Left cardiac atrium (tissue), 4 donors: Measurements from ENCODE around the gene SETDB1. TPM values are rescaled to one million over a fixed set of nuclear protein-coding genes. Genes with fewer than 3 reads are reported as not detected.
A peak's percentile ranks its signal among the peaks of the same experiment; 100 is the strongest.

Source experiments
- ATAC-seq, 2 donors: fragments of 200-7000 bp; cut with Tn5 transposase; one replicate each; pipeline ENCODE4 v1.9.1; 2020; ENCODE audit warnings: mild to moderate bottlenecking in 2 of 2, moderate library complexity in 2 of 2
- DNase-seq: peaks from one replicate; pipeline ENCODE4 v3.0.0-alpha.2; 2020
- intact Hi-C, 2 donors: fragments of 100-400 bp; cut with DNase I; formaldehyde crosslinking; loops; one replicate each; pipeline versions ENCODE4 v1.14.1 to v1.15.1; 2022 to 2023
- total RNA-seq, 2 donors: library from RNA; stranded (reverse); fragmentation: NEBNext Ultra II Directional; extraction: Animal tissue kit (Norgen Biotek cat#: 25700); gene quantifications; one replicate each; pipeline ENCODE4 v1.2.1, GENCODE V29; 2021
- donor health status: DM: no; HTN: yes; CAD: no.
- donor health status: DM: no; HTN: yes; CAD: no; lungs with severe emphysema.
- donor health status: DM: yes; HTN: yes; CAD: no.
- donor health status: Dilated cardiomyopathy.

SETDB1 gene
- total RNA-seq, 2 donors from 2014 or later: 16.3 to 19.9 TPM

- DNase-seq: peak; percentile 98
- ATAC-seq: peak; percentile 91 to 93
- intact Hi-C loops: loop anchor here in 1 of 2 donors (10.0 kb wide), 1 partner anchor 46 kb away; the partner anchor contains the start of gene CDC42SE1
Measured at GRCh38 chr1:151008244-151009205, 82.4 kb downstream of the SETDB1 start, which contains the start of gene PRUNE1. Gene PRUNE1, plus strand, starts transcription at chr1:151008449. Its CDS starts 184 bp downstream, at chr1:151008633.

- no peak for ATAC-seq
- DNase-seq: no peak
- intact Hi-C loops: loop anchor here in 1 of 2 donors (10.0 kb wide), 1 partner anchor 46 kb away; the partner anchor contains the start of gene CDC42SE1
Measured at GRCh38 chr1:151009206-151009587, 83.0 kb downstream of the SETDB1 start.

- intact Hi-C loops: loop anchor here in 1 of 2 donors (10.0 kb wide), 1 partner anchor 45 kb away; the partner anchor contains the start of gene CDC42SE1
- no peak for ATAC-seq
Measured at GRCh38 chr1:151009674-151010345, 83.6 kb downstream of the SETDB1 start.

GRCh38 chr1:151010346-151010726 lies 84.2 kb downstream of the SETDB1 start:
- DNase-seq: no peak
- ATAC-seq: no peak
- intact Hi-C loops: no loop called here

More at GRCh38 chr1:151009674-151010345, 83.6 kb downstream of the SETDB1 start:
- no peak for DNase-seq

- DNase-seq: no peak
- intact Hi-C loops: no loop called here
- ATAC-seq: no peak
Measured at GRCh38 chr1:151011154-151011850, 85.1 kb downstream of the SETDB1 start.

GRCh38 chr1:151012684-151013471 lies 86.7 kb downstream of the SETDB1 start:
- ATAC-seq (peak; percentile 44 to 71), DNase-seq (peak; percentile 30)
- intact Hi-C loops: no loop called here

GRCh38 chr1:151013518-151013917 lies 87.4 kb downstream of the SETDB1 start:
- DNase-seq (peak; percentile 56), ATAC-seq (peak; percentile 76 to 85)
- intact Hi-C loops: no loop called here

Other genes starting within 250 kb of the SETDB1 start
- 10 to 100 TPM; 14.3 to 16.0 TPM for gene GOLPH3L, start 229.2 kb upstream of the SETDB1 start, total RNA-seq
- under 1 TPM; 0.29 to 0.60 TPM for gene HORMAD1, start 205.5 kb upstream of the SETDB1 start, total RNA-seq
- gene CTSS, start 160.6 kb upstream of the SETDB1 start, total RNA-seq: 10 to 100 TPM; 42.2 to 77.4 TPM
- gene CTSK, start 118.1 kb upstream of the SETDB1 start, total RNA-seq: 10 to 100 TPM; 17.5 to 18.4 TPM
- 10 to 100 TPM; 31.9 to 32.5 TPM for gene ARNT, start 49.8 kb upstream of the SETDB1 start, total RNA-seq
- not detected for gene CTXND2, start 39.2 kb upstream of the SETDB1 start, total RNA-seq
- 100 to 1,000 TPM in 1 of 2 donors, 10 to 100 TPM in 1; 72.0 to 105 TPM for gene CERS2, start 48.5 kb downstream of the SETDB1 start, total RNA-seq
- under 1 TPM; 0.15 to 0.44 TPM for gene ANXA9, start 55.9 kb downstream of the SETDB1 start, total RNA-seq
- gene MINDY1, start 80.5 kb downstream of the SETDB1 start, total RNA-seq: 10 to 100 TPM; 32.2 to 36.2 TPM
- 10 to 100 TPM; 33.1 to 36.6 TPM for gene PRUNE1, start 82.1 kb downstream of the SETDB1 start, total RNA-seq
- gene BNIPL, start 110.2 kb downstream of the SETDB1 start, total RNA-seq: under 1 TPM; 0.15 to 0.16 TPM
- gene C1orf56, start 121.4 kb downstream of the SETDB1 start, total RNA-seq: 1 to 10 TPM; 4.8 to 6.5 TPM
- gene CDC42SE1, start 133.3 kb downstream of the SETDB1 start, total RNA-seq: 10 to 100 TPM; 36.5 to 55.3 TPM
- 1 to 10 TPM; 2.0 to 2.7 TPM for gene MLLT11, start 134.0 kb downstream of the SETDB1 start, total RNA-seq
- 10 to 100 TPM; 13.4 to 15.6 TPM for gene GABPB2, start 144.4 kb downstream of the SETDB1 start, total RNA-seq
- gene SEMA6C, start 220.3 kb downstream of the SETDB1 start, total RNA-seq: 10 to 100 TPM; 23.6 to 37.0 TPM
- gene TNFAIP8L2, start 230.3 kb downstream of the SETDB1 start, total RNA-seq: 1 to 10 TPM; 2.1 to 5.3 TPM
- gene LYSMD1, start 239.5 kb downstream of the SETDB1 start, total RNA-seq: 10 to 100 TPM in 1 of 2 donors, 1 to 10 TPM in 1; 9.7 to 10.3 TPM
- 10 to 100 TPM; 19.4 to 20.9 TPM for gene SCNM1, start 239.8 kb downstream of the SETDB1 start, total RNA-seq
- not detected for gene TMOD4, start 249.6 kb downstream of the SETDB1 start, total RNA-seq